SK-N-SH treated with all-trans-retinoic acid at 6 μM for 48 hours (cell line): ENCODE measurements around the gene ADK.
"Not testable (repeated sequence)": the region's sequence is repeated elsewhere in the genome, so short reads cannot be mapped to it uniquely, and the experiment has no call there.

ENCODE experiments used
- SNAI2 ChIP-seq: fragments of 250-450 bp; sonication (Bioruptor Pico); IDR thresholded peaks from 2 replicates; pipeline ENCODE4 v1.5.0; 2020; ENCODE audit warnings: mild to moderate bottlenecking, moderate library complexity
- ZNF70 ChIP-seq: fragments of 450-650 bp; formaldehyde crosslinking; IDR thresholded peaks from 2 replicates; pipeline ENCODE4 v1.5.0; 2020; ENCODE audit warnings: mild to moderate bottlenecking, moderate library complexity

GRCh38 chr10:74568896-74569295, 417.9 kb downstream of the ADK start:
- not testable (repeated sequence) for TF ChIP-seq SNAI2; ZNF70 (CRISPR knock-in tag)
